ENCODE measurements around the gene COG6. TPM values are rescaled to one million over a fixed set of nuclear protein-coding genes. Genes with fewer than 3 reads are reported as not detected.

Gene COG6
- total and polyA plus RNA-seq, 10 of the 15 experiments (the other 5 are each of a cell fraction or from before 2014, with no cell fraction given) = 4.5 to 29.8 (median 12.6) TPM

DNA sequence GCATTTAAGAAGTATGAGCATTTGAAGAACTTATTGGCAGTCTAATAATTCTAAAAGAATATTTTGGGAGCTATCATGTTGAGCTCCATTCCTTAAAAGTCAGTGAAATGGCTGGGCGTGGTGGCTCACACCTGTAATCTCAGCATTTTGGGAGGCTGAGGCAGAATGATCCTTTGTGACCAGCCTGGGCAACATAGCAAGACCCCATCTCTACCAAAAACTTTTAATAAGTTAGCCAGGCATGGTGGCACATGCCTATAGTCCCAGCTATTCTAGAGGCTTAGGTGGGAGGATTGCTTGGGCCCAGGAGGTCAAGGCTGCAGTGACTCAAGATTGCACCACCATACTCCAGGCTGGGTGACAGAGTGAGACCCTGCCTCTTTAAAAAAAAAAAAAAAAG, 8.0 kb downstream of the COG6 start:
- H3K4me1 ChIP-seq (ENCODE audit: control insufficient read depth, insufficient read depth, low read length) = no peaks in the 10 kb centered on the region
- intact Hi-C loops (cut with micrococcal nuclease; ENCODE audit: unreplicated experiment) = no loop called here
- no peak overlapping the region for H2AFZ ChIP-seq (ENCODE audit: control insufficient read depth, low read depth, low read length)
- in situ Hi-C loops (cut with MboI) = no loop called here
- ChIA-PET RAD21 (ENCODE audit: unreplicated experiment) (interaction anchor here (1.0 kb wide), 1 partner anchor 1019 kb away, joined by 3 read pairs; no protein-coding TSS in a partner anchor), POLR2A (interaction anchor here (0.7 kb wide), 1 partner anchor 900 kb away, joined by 3 read pairs; no protein-coding TSS in a partner anchor), CTCF (interaction anchor here (0.9 to 1.4 kb wide), 3 partner anchors 12 to 47 kb away, joined by 3 to 4 read pairs (median 4); no protein-coding TSS in a partner anchor), SMC1A (ENCODE audit: uncharacterized antibody, unreplicated experiment) (interaction anchor here (0.6 to 1.9 kb wide), 4 partner anchors 8 to 82 kb away, joined by 3 to 10 read pairs (median 4); partner anchors contain the start of gene COG6)
- H3K9ac ChIP-seq (ENCODE audit: control insufficient read depth, insufficient read depth, low read length) = no peak overlapping the region
- H3K27me3 ChIP-seq (replicated peaks in 1 of 2; ENCODE audit: control insufficient read depth in 2 of 2, insufficient read depth in 2 of 2, low read length in 1 of 2) = no peaks in the 10 kb centered on the region
- DNase-seq (ENCODE audit: low read depth, low spot score) = no peak
- H3K36me3 ChIP-seq (ENCODE audit: control insufficient read depth in 2 of 2, insufficient read depth in 2 of 2, low read length in 1 of 2) = no peaks in the 10 kb centered on the region; a peak in 2 of 4 replicates
- H3K79me2 ChIP-seq (ENCODE audit: control insufficient read depth, insufficient read depth, low read length) = no peaks in the 10 kb centered on the region
- H4K20me1 ChIP-seq (ENCODE audit: control insufficient read depth, insufficient read depth) = no peaks in the 10 kb centered on the region
- H3K27ac ChIP-seq (ENCODE audit: control insufficient read depth, insufficient read depth) = no peak overlapping the region
- no peak overlapping the region for H3K4me2 ChIP-seq (ENCODE audit: control insufficient read depth, insufficient read depth)
- TF ChIP-seq SUZ12 (IDR thresholded peaks at IDR 0.05; ENCODE audit: unreplicated experiment) (no peak), HDGF (IDR thresholded peaks at IDR 0.05) (no peak), NFYB (IDR thresholded peaks at IDR 0.05; ENCODE audit: insufficient read depth, low read depth, low read length) (no peak), BACH1 (IDR thresholded peaks at IDR 0.05; ENCODE audit: borderline replicate concordance) (no peak), SREBF1 (IDR thresholded peaks at IDR 0.05; ENCODE audit: low read length) (no peak), SMAD5 (IDR thresholded peaks at IDR 0.05; ENCODE audit: low read depth) (no peak), PAX5 (IDR thresholded peaks at IDR 0.05; ENCODE audit: borderline replicate concordance, low read depth, low read length) (no peak), NR2C2 (IDR thresholded peaks at IDR 0.05; ENCODE audit: borderline replicate concordance, control insufficient read depth, insufficient read length, low read depth) (no peak), POLR2AphosphoS2 (IDR thresholded peaks at IDR 0.05; ENCODE audit: low read depth, low read length) (no peak)
- TF ChIP-seq, protein P1, sequence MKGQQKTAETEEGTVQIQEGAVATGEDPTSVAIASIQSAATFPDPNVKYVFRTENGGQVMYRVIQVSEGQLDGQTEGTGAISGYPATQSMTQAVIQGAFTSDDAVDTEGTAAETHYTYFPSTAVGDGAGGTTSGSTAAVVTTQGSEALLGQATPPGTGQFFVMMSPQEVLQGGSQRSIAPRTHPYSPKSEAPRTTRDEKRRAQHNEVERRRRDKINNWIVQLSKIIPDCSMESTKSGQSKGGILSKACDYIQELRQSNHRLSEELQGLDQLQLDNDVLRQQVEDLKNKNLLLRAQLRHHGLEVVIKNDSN (IDR thresholded peaks at IDR 0.05; ENCODE audit: borderline replicate concordance, extremely low read length, insufficient read depth, low read depth, low read length) = no peak
- TF ChIP-seq, protein P2, sequence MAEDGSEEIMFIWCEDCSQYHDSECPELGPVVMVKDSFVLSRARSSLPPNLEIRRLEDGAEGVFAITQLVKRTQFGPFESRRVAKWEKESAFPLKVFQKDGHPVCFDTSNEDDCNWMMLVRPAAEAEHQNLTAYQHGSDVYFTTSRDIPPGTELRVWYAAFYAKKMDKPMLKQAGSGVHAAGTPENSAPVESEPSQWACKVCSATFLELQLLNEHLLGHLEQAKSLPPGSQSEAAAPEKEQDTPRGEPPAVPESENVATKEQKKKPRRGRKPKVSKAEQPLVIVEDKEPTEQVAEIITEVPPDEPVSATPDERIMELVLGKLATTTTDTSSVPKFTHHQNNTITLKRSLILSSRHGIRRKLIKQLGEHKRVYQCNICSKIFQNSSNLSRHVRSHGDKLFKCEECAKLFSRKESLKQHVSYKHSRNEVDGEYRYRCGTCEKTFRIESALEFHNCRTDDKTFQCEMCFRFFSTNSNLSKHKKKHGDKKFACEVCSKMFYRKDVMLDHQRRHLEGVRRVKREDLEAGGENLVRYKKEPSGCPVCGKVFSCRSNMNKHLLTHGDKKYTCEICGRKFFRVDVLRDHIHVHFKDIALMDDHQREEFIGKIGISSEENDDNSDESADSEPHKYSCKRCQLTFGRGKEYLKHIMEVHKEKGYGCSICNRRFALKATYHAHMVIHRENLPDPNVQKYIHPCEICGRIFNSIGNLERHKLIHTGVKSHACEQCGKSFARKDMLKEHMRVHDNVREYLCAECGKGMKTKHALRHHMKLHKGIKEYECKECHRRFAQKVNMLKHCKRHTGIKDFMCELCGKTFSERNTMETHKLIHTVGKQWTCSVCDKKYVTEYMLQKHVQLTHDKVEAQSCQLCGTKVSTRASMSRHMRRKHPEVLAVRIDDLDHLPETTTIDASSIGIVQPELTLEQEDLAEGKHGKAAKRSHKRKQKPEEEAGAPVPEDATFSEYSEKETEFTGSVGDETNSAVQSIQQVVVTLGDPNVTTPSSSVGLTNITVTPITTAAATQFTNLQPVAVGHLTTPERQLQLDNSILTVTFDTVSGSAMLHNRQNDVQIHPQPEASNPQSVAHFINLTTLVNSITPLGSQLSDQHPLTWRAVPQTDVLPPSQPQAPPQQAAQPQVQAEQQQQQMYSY (CRISPR knock-in tag; IDR thresholded peaks at IDR 0.05) = no peak
- H3K9me3 ChIP-seq (replicated peaks; ENCODE audit: control insufficient read depth, insufficient read depth, low read length) = no peaks in the 10 kb centered on the region
- ATAC-seq = no peak
- no peak for FAIRE-seq
- H3K4me3 ChIP-seq = no peak overlapping the region
- BruUV-seq (replicated peaks) = no TSS peak
- 100% methylated on average over 1 of the region's 1 CpG for WGBS (ENCODE audit: insufficient coverage, insufficient replicate concordance, low lambda C conversion rate, missing lambda C conversion rate)

Measured in GM12878 (cell line).